HUES64 (cell line): ENCODE results near the gene GLMN.
"Not testable (repeated sequence)": the region's sequence is repeated elsewhere in the genome, so short reads cannot be mapped to it uniquely, and the experiment has no call there.

Experiments used
- H3K27ac ChIP-seq: 2 replicates; pipeline ENCODE4 v1.7.0; 2013; ENCODE audit warnings: low read depth, low read length, inconsistent platforms
- H3K27me3 ChIP-seq: 2 replicates; pipeline ENCODE4 v1.6.1; 2013; ENCODE audit warnings: mild to moderate bottlenecking, low read length; ENCODE audit not compliant: insufficient read depth
- H3K36me3 ChIP-seq: 2 replicates; pipeline ENCODE4 v1.6.1; 2013; ENCODE audit warnings: mild to moderate bottlenecking, low read length; ENCODE audit not compliant: insufficient read depth
- H3K4me1 ChIP-seq: 2 replicates; pipeline ENCODE4 v1.6.1; 2013; ENCODE audit warnings: mild to moderate bottlenecking, low read length, moderate library complexity; ENCODE audit not compliant: insufficient read depth
- H3K4me3 ChIP-seq: 2 replicates; pipeline ENCODE4 v1.5.1; 2013; ENCODE audit warnings: mild to moderate bottlenecking, low read length, moderate library complexity
- H3K9ac ChIP-seq: 2 replicates; pipeline ENCODE4 v1.6.1; 2013; ENCODE audit warnings: mild to moderate bottlenecking, low read depth, low read length
- H3K9me3 ChIP-seq: 2 replicates; pipeline ENCODE4 v1.6.1; 2013; ENCODE audit warnings: low read depth, low read length; ENCODE audit not compliant: insufficient read depth
- WGBS: fragments of 150-250, 120-280 bp; methylation state at CpG from one replicate; pipeline ENCODE4 v1.1.7; 2013; ENCODE audit warnings: missing lambda C conversion rate; 5-methylcytosine and 5-hydroxymethylcytosine counted together

Gene GLMN

DNA sequence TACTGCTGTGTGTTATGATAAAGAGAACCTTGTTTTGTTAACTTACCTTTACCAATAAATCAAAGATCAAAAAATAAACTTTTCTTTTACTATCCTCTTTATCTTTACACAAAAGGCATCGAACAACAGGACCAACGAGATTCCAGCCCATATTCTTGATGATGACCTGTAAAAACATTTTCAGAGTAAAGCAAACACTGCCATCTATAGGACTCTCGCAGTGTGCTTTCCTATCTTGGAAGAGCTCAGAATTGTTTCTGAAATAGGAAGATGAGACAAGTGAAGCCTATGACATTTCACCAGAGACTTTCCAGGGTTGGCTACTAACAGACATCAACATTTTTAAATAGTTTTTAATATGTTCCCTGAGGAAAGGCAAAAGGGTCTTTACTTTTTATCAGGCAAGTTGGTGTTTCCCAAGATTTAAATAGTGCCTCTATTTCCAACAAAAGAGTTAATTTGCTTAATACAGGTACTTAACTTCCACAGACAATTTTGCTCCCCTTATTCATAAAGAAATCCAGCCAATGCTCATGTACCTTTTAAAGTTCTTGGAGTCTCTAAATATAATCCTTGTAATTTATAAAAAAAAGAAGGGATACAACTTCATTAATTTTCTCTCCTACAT, 7.3 kb downstream of the GLMN start:
- Histone ChIP-seq H3K27ac (no peak overlapping the region), H3K9ac (no peak overlapping the region), H3K4me1 (no peaks in the 10 kb centered on the region), H3K4me3 (no peak overlapping the region), H3K27me3 (no peaks in the 10 kb centered on the region), H3K36me3 (peaks cover 85% of the 10 kb centered on the region), H3K9me3 (no peaks in the 10 kb centered on the region)
- WGBS, result 90% methylated on average over 3 of the region's 3 CpGs

DNA sequence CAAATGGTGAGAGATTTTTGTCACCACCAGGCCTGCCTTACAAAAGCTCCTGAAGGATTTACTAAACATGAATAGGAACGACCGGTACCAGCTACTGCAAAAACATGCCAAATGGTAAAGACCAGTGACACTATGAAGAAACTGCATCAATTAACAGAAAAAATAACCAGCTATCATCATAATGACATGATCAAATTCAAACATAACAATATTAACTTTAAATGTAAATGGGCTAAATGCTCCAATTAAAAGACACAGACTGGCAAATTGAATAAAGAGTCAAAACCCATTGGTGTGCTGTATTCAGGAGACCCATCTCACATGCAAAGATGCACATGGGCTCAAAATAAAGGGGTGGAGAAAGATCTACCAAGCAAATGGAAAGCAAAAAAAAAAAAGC, 17.4 kb downstream of the GLMN start:
- H3K36me3 ChIP-seq, result peaks cover 44% of the 10 kb centered on the region
- 94% methylated on average over 2 of the region's 2 CpGs for WGBS

DNA sequence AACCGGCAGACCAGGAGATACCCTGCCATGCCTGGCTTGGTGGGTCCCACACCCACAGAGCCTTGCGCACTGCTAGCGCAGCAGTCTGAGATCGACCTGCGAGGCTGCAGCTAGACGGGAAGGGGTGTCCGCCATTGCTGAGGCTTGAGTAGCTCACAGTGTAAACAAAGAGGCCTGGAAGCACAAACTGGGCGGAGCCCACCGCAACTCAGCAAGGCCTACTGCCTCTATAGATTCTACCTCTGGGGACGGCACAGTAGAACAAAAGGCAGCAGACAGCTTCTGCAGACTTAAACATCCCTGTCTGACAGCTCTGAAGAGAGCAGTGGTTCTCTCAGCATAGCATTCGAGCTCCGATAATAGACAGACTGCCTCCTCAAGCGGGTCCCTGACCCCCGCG, 19.0 kb downstream of the GLMN start:
- peaks cover 41% of the 10 kb centered on the region for H3K36me3 ChIP-seq
- not testable (repeated sequence) for H3K4me1 ChIP-seq, H3K27ac ChIP-seq, H3K9me3 ChIP-seq, H3K9ac ChIP-seq, H3K4me3 ChIP-seq, H3K27me3 ChIP-seq
- 96% methylated on average over 15 of the region's 15 CpGs for WGBS

More for the DNA sequence above, 17.4 kb downstream of the GLMN start:
- H3K27me3 ChIP-seq, H3K4me1 ChIP-seq, H3K27ac ChIP-seq, H3K9ac ChIP-seq, H3K9me3 ChIP-seq, H3K4me3 ChIP-seq: not testable (repeated sequence)

DNA sequence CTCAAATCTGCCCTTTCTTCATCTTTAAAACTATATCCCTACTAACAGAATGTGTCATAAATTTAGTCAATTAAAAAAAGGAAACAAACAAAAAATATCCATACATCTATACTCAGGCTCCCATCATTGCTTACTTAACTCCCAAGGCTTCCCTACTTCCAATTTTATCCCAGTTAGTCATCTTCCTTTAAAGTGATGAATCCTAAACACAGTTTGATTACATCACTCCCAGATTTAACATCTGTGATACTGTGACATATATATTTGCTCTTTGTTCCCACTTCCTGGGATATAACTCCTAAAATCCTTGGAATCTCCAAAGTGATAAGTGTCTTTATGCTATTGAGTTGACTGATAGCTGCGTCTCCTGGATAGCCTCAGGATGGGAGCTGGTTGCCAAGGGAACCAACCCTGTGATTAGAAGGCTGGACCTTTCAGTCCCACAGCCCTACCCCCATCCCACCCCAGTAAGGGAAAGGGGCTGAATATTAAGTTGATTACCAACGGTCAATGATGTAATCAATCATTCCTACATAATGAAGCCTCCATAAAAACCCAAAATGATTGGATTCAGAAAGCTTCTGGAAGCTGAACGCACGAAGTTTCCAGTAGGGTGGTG, 21.6 kb downstream of the GLMN start:
- Histone ChIP-seq H3K9ac (no peak overlapping the region), H3K4me3 (no peak overlapping the region), H3K27ac (no peak overlapping the region), H3K9me3 (no peaks in the 10 kb centered on the region), H3K36me3 (peaks cover 58% of the 10 kb centered on the region), H3K27me3 (no peaks in the 10 kb centered on the region), H3K4me1 (no peaks in the 10 kb centered on the region)
- WGBS, result 97% methylated on average over 4 of the region's 4 CpGs

DNA sequence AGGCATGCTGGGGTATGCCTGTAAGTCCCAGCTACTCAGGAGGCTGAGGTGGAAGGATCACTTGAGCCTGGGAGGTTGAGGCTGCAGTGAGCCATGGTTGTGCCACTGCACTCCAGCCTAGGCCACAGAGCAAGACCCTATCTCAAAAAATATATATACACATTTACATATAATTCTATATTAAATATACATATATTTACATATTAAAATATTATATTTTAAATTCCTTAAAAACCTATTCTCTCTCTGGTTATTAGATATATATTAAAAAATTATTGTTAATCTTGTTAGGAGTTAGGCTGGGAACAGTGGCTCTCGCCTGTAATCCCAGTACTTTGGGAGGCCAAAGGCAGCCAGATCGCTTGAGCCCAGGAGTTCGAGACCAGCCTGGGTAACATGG, 22.7 kb downstream of the GLMN start:
- no peak overlapping the region for H3K9ac ChIP-seq
- no peak overlapping the region for H3K4me3 ChIP-seq
- WGBS, result 99% methylated on average over 3 of the region's 3 CpGs
- no peaks in the 10 kb centered on the region for H3K4me1 ChIP-seq
- H3K27ac ChIP-seq, result no peak overlapping the region
- no peaks in the 10 kb centered on the region for H3K27me3 ChIP-seq
- H3K36me3 ChIP-seq, result peaks cover 69% of the 10 kb centered on the region
- no peaks in the 10 kb centered on the region for H3K9me3 ChIP-seq

DNA sequence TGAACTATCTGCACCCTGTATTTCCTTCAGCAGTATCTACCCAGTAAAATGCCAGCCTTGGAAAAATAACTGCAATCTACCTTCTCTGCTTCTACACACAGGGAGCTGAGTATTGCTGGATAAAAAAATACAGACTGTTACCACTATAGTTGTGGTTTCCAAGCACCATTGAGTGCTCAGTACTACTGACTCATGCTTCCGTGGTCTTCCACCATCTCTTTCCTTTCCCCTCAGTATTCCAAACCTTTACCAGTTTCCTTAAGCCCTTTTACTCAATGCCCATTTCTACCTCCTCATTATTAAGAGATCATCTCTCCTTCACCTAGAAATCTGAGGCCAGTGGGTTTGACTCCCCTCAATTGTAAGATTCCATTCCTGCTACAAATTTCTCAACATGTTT, 23.8 kb downstream of the GLMN start:
- no peak overlapping the region for H3K9ac ChIP-seq
- H3K27ac ChIP-seq, result no peak overlapping the region
- no peak overlapping the region for H3K4me3 ChIP-seq
- WGBS, result 95% methylated on average over 1 of the region's 1 CpG
- H3K4me1 ChIP-seq, result no peaks in the 10 kb centered on the region
- no peaks in the 10 kb centered on the region for H3K27me3 ChIP-seq
- H3K36me3 ChIP-seq, result peaks cover 76% of the 10 kb centered on the region
- H3K9me3 ChIP-seq, result no peaks in the 10 kb centered on the region

DNA sequence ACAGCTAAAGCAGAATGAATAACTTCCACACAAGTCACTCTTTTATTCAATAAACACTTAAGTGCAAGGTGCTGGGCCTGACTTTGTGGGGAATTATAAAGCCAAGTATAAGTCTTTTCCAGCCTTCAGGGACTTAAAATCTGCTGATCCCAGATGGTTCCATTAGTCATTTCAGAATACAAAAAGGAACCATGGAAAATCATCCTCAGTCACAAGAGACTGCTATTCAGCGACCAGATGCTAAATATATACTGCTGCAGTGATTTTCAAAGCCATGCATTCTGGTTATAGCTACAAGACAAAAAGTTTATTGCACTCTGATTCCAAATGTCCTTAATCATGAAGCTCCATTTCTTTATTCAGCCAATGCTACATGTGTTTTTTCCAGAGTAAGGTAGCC, 25.7 kb downstream of the GLMN start:
- Histone ChIP-seq H3K27me3 (no peaks in the 10 kb centered on the region), H3K4me1 (no peaks in the 10 kb centered on the region), H3K27ac (no peak overlapping the region), H3K36me3 (peaks cover 82% of the 10 kb centered on the region), H3K9ac (no peak overlapping the region), H3K4me3 (no peak overlapping the region), H3K9me3 (no peaks in the 10 kb centered on the region)
- 95% methylated on average over 1 of the region's 1 CpG for WGBS

DNA sequence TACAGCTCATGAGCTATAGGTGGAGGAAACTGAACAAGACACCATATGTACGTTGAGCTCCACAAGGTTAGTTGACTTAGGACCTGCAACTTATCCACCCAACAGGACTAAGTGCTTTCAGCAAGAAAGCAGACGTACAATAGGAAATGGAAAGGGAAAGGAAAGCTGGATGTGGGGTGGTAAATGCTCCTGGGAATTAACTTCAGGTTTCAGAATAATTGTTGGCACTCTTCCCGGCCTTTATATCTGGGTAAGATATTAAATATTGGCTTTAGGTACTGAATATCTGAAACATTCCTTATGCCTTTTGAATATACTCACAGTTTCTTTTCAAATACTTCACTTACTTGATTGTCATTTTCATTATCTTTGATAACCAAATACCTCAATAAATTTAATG, 36.3 kb downstream of the GLMN start:
- no peak overlapping the region for H3K27ac ChIP-seq
- H3K36me3 ChIP-seq, result peaks cover 84% of the 10 kb centered on the region
- H3K4me3 ChIP-seq, result no peak overlapping the region
- no peaks in the 10 kb centered on the region for H3K4me1 ChIP-seq
- no peaks in the 10 kb centered on the region for H3K27me3 ChIP-seq
- H3K9ac ChIP-seq, result no peak overlapping the region
- 95% methylated on average over 3 of the region's 3 CpGs for WGBS
- no peaks in the 10 kb centered on the region for H3K9me3 ChIP-seq

DNA sequence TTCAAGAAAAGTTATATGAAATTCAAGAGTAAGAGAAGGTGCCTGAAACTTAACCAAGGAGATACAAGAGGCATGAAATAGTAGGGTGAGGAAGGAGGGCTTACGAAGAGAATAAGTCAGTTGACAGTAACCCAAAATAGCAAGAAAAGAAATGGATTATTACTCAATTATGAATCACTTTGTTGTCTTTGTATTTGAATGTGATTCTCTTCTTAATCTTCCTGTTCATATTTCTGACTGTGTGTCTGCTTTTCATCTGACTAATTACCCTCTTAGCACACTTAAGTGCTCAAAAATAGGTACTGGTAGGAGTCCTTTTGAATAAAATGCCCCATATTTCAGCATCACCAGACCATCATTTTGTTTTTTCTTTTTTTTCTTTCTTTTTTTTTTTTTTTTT, 39.4 kb downstream of the GLMN start:
- H3K27me3 ChIP-seq, result no peaks in the 10 kb centered on the region
- 95% methylated on average over 1 of the region's 1 CpG for WGBS

DNA sequence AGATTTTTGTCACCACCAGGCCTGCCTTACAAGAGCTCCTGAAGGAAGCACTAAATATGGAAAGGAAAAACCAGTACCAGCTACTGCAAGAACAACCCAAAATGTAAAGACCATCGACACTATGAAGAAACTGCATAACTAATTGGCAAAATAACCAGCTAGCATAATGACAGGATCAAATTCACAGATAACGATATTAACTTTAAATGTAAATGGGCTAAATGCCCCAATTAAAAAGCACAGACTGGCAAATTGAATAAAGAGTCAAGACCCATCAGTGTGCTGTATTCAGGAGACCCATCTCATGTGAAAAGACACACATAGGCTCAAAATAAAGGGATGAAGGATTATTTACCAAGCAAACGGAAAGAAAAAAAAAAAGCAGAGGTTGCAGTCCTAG, 44.1 kb downstream of the GLMN start:
- not testable (repeated sequence) for H3K9ac ChIP-seq, H3K27ac ChIP-seq, H3K9me3 ChIP-seq, H3K4me3 ChIP-seq, H3K27me3 ChIP-seq, H3K4me1 ChIP-seq
- peaks cover 45% of the 10 kb centered on the region for H3K36me3 ChIP-seq
- WGBS, result 81% methylated on average over 3 of the region's 3 CpGs

More for the DNA sequence above, 39.4 kb downstream of the GLMN start:
- Histone ChIP-seq H3K36me3 (peaks cover 60% of the 10 kb centered on the region), H3K4me1 (no peaks in the 10 kb centered on the region), H3K27ac (no peak overlapping the region), H3K9me3 (no peaks in the 10 kb centered on the region), H3K9ac (no peak overlapping the region), H3K4me3 (no peak overlapping the region)

DNA sequence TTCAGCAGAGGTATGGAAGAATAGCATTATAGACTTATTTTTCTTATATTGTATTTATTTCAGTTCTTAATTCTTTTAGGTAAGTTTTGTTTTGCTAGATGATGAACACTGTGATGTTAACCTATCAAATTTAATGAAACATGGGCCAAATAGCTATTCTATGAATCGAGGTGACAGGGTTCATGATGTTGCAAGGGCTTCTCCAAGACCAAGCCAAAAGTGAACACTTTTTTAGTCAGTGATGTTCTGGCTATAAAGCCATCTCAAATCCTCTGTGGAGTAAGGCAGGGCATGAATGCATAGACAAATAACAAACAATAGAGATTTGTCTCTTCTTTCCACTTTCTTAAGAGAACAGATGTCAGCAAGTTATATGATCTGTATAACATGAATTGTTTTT, 54.4 kb downstream of the GLMN start:
- Histone ChIP-seq H3K9ac (no peak overlapping the region), H3K27ac (no peak overlapping the region), H3K9me3 (no peaks in the 10 kb centered on the region), H3K4me3 (no peak overlapping the region), H3K4me1 (no peaks in the 10 kb centered on the region), H3K27me3 (no peaks in the 10 kb centered on the region), H3K36me3 (peaks cover 28% of the 10 kb centered on the region)
- 87% methylated on average over 1 of the region's 1 CpG for WGBS

DNA sequence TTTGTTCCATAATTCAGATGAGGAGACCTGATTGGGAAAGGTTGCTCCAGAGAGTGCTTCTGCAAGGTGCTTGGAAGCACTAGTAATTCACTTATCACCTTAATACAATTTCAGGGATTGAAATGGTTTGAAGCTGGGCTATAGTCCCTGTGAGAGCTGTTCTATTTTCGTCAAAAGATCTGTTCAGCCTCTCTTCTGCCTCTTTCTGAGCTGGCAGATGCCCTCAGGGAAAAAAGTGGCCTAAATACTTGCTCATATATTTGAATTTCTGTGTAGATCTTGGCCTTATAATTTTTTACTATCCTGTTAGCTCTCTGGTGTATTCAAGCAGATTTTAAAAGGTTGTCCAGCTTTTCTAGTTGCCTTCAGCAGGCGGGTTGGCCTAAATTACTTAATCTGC, 58.8 kb downstream of the GLMN start:
- no peak overlapping the region for H3K27ac ChIP-seq
- H3K4me3 ChIP-seq, result no peak overlapping the region
- H3K4me1 ChIP-seq, result no peaks in the 10 kb centered on the region
- no peaks in the 10 kb centered on the region for H3K27me3 ChIP-seq
- 78% methylated on average over 2 of the region's 2 CpGs for WGBS
- H3K9me3 ChIP-seq, result no peaks in the 10 kb centered on the region
- H3K36me3 ChIP-seq, result no peaks in the 10 kb centered on the region
- no peak overlapping the region for H3K9ac ChIP-seq
